Measurements from ENCODE around the gene ALKBH6. TPM values are rescaled to one million over a fixed set of nuclear protein-coding genes. Genes with fewer than 3 reads are reported as not detected.

ALKBH6 gene
- total RNA-seq, 1 donor from 2014 or later: 4.7 TPM

DNA sequence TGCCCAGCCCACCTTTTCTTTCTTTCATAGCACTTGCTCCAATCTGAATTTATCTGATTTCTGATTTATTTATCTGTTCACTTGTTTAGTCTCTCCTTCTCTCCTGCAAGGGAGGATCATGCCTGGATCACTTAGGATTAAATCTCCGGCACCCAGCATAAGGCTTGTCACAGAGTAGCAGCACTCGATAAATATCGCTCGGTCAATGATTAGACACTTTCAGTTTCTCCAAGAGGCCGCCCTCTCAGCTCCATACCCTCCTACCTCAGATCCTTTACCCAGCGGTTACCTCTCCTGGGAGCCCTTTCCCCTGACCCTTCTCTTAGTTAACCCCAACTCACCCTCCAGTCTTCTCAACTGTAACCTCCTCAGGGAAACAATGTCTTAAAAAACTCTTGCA, 17.3 kb upstream of the ALKBH6 start:
- Histone ChIP-seq H3K4me3 (ENCODE audit: low read length in 3 of 3) (no peak overlapping the region), H3K27me3 (ENCODE audit: control insufficient read depth in 3 of 3, insufficient read depth in 3 of 3, low read length in 3 of 3) (peaks cover 3 to 10% (median 4%) of the 10 kb centered on the region in 3 donors), H3K4me1 (ENCODE audit: control insufficient read depth in 3 of 3, insufficient read depth in 3 of 3, low read length in 3 of 3) (peaks cover 0 to 5% (median 4%) of the 10 kb centered on the region in 3 donors), H3K36me3 (ENCODE audit: control insufficient read depth in 3 of 3, insufficient read depth in 3 of 3, low read length in 3 of 3) (peaks cover 7 to 10% (median 8%) of the 10 kb centered on the region in 3 donors), H3K27ac (ENCODE audit: low read depth, low read length) (no peak overlapping the region), H3K9ac (ENCODE audit: low read depth in 1 of 3, low read length in 3 of 3) (no peak overlapping the region), H3K9me3 (ENCODE audit: control insufficient read depth in 3 of 3, low read length in 3 of 3) (no peaks in the 10 kb centered on the region)

- Histone ChIP-seq H3K9me3 (ENCODE audit: control insufficient read depth in 3 of 3, low read length in 3 of 3) (no peaks in the 10 kb centered on the region), H3K4me3 (ENCODE audit: low read length in 3 of 3) (no peak overlapping the region), H3K36me3 (ENCODE audit: control insufficient read depth in 3 of 3, insufficient read depth in 3 of 3, low read length in 3 of 3) (peaks cover 4 to 9% (median 7%) of the 10 kb centered on the region in 3 donors), H3K9ac (ENCODE audit: low read depth in 1 of 3, low read length in 3 of 3) (no peak overlapping the region), H3K27me3 (ENCODE audit: control insufficient read depth in 3 of 3, insufficient read depth in 3 of 3, low read length in 3 of 3) (peaks cover 3 to 10% (median 4%) of the 10 kb centered on the region in 3 donors), H3K4me1 (ENCODE audit: control insufficient read depth in 3 of 3, insufficient read depth in 3 of 3, low read length in 3 of 3) (peaks cover 0 to 5% (median 4%) of the 10 kb centered on the region in 3 donors), H3K27ac (ENCODE audit: low read depth, low read length) (no peak overlapping the region)
These were observed 16.5 kb upstream of the ALKBH6 start for GRCh38 chr19:36030264-36031148.

GRCh38 chr19:36028313-36029041, 14.5 kb upstream of the ALKBH6 start:
- no peak overlapping the region for H3K27ac ChIP-seq (ENCODE audit: low read depth, low read length)
- peaks cover 0 to 6% (median 6%) of the 10 kb centered on the region in 3 donors for H3K36me3 ChIP-seq (ENCODE audit: control insufficient read depth in 3 of 3, insufficient read depth in 3 of 3, low read length in 3 of 3)
- H3K4me3 ChIP-seq (ENCODE audit: low read length in 3 of 3): no peak overlapping the region
- peaks cover 0 to 6% (median 3%) of the 10 kb centered on the region in 3 donors for H3K27me3 ChIP-seq (ENCODE audit: control insufficient read depth in 3 of 3, insufficient read depth in 3 of 3, low read length in 3 of 3)
- no peaks in the 10 kb centered on the region for H3K9me3 ChIP-seq (ENCODE audit: control insufficient read depth in 3 of 3, low read length in 3 of 3)
- peaks cover 0 to 5% (median 4%) of the 10 kb centered on the region in 3 donors for H3K4me1 ChIP-seq (ENCODE audit: control insufficient read depth in 3 of 3, insufficient read depth in 3 of 3, low read length in 3 of 3)
- no peak overlapping the region for H3K9ac ChIP-seq (ENCODE audit: low read depth in 1 of 3, low read length in 3 of 3)

DNA sequence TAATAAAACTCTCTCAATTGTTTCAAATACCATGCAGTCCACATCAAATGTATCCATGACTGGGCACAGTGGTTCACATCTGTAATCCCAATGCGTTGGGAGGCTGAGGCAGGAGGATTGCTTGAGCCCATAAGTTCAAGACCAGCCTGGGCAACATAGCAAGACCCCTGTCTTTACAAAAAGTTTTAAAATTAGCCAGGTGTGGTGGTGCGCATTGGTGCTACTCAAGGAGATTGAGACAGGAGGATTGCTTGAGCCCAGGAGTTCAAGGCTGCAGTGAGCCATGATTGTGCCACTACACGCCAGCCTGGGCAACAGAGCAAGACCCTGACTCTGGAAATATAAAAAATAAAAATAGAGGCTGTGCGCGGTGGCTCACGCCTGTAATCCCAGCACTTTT, 13.7 kb upstream of the ALKBH6 start:
- H3K27me3 ChIP-seq (ENCODE audit: control insufficient read depth in 3 of 3, insufficient read depth in 3 of 3, low read length in 3 of 3): peaks cover 0 to under 1% (median 0%) of the 10 kb centered on the region in 3 donors
- peaks cover 2 to 6% (median 6%) of the 10 kb centered on the region in 3 donors for H3K36me3 ChIP-seq (ENCODE audit: control insufficient read depth in 3 of 3, insufficient read depth in 3 of 3, low read length in 3 of 3)
- H3K4me1 ChIP-seq (ENCODE audit: control insufficient read depth in 3 of 3, insufficient read depth in 3 of 3, low read length in 3 of 3): no peaks in the 10 kb centered on the region
- no peak overlapping the region for H3K9ac ChIP-seq (ENCODE audit: low read depth in 1 of 3, low read length in 3 of 3)
- H3K9me3 ChIP-seq (ENCODE audit: control insufficient read depth in 3 of 3, low read length in 3 of 3): no peaks in the 10 kb centered on the region
- no peak overlapping the region for H3K4me3 ChIP-seq (ENCODE audit: low read length in 3 of 3)
- no peak overlapping the region for H3K27ac ChIP-seq (ENCODE audit: low read depth, low read length)

- H3K27ac ChIP-seq (ENCODE audit: low read depth, low read length): no peak overlapping the region
- peaks cover 6 to 9% (median 6%) of the 10 kb centered on the region in 3 donors for H3K36me3 ChIP-seq (ENCODE audit: control insufficient read depth in 3 of 3, insufficient read depth in 3 of 3, low read length in 3 of 3)
- H3K27me3 ChIP-seq (ENCODE audit: control insufficient read depth in 3 of 3, insufficient read depth in 3 of 3, low read length in 3 of 3): no peaks in the 10 kb centered on the region
- H3K9ac ChIP-seq (ENCODE audit: low read depth in 1 of 3, low read length in 3 of 3): no peak overlapping the region
- H3K9me3 ChIP-seq (ENCODE audit: control insufficient read depth in 3 of 3, low read length in 3 of 3): no peaks in the 10 kb centered on the region
- no peaks in the 10 kb centered on the region for H3K4me1 ChIP-seq (ENCODE audit: control insufficient read depth in 3 of 3, insufficient read depth in 3 of 3, low read length in 3 of 3)
- no peak overlapping the region for H3K4me3 ChIP-seq (ENCODE audit: low read length in 3 of 3)
These were observed 12.3 kb upstream of the ALKBH6 start for GRCh38 chr19:36026091-36026876.

DNA sequence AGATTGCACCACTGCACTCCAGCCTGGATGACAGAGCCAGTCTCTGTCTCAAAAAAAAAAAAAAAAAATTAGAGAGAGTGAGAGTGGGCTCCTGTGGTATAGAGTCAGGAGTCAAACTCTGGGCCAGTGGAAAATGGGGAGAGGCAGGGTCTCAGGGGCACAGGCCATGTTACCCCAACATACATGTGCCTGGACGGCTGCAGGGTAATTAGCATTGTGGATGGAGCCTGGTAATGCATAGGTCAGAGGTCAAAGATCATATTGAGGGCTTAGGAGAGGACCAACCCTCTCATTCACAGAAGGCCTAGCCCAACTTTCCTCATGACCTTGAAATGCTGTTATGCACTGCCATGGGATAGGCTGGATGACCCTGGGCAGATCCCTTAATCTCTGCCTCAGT, 11.5 kb upstream of the ALKBH6 start:
- no peaks in the 10 kb centered on the region for H3K4me1 ChIP-seq (ENCODE audit: control insufficient read depth in 3 of 3, insufficient read depth in 3 of 3, low read length in 3 of 3)
- no peak overlapping the region for H3K4me3 ChIP-seq (ENCODE audit: low read length in 3 of 3)
- H3K36me3 ChIP-seq (ENCODE audit: control insufficient read depth in 3 of 3, insufficient read depth in 3 of 3, low read length in 3 of 3): peaks cover 6 to 9% (median 9%) of the 10 kb centered on the region in 3 donors
- no peak overlapping the region for H3K9ac ChIP-seq (ENCODE audit: low read depth in 1 of 3, low read length in 3 of 3)
- no peak overlapping the region for H3K27ac ChIP-seq (ENCODE audit: low read depth, low read length)
- no peaks in the 10 kb centered on the region for H3K9me3 ChIP-seq (ENCODE audit: control insufficient read depth in 3 of 3, low read length in 3 of 3)
- H3K27me3 ChIP-seq (ENCODE audit: control insufficient read depth in 3 of 3, insufficient read depth in 3 of 3, low read length in 3 of 3): no peaks in the 10 kb centered on the region

DNA sequence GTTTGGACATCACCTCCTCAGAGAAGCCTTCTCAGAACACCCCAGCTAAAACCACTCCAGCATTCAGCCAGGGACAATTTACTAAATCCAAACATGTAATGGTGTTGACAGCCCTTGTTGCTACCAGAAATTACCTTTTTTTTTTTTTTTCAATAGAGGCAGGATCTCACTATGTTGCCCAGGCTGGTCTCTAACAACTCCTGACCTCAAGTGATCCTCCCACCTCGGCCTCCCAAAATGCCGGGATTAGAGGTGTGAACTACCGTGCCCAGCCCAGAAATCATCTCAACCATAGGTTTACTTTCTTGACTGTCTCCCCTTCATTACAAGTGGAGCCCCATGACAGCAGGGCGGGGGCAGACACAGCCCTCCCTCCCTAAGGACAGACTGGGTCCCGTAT, 9.4 kb upstream of the ALKBH6 start:
- H3K9ac ChIP-seq (ENCODE audit: low read depth in 1 of 3, low read length in 3 of 3): no peak overlapping the region
- H3K4me1 ChIP-seq (ENCODE audit: control insufficient read depth in 3 of 3, insufficient read depth in 3 of 3, low read length in 3 of 3): no peaks in the 10 kb centered on the region
- no peaks in the 10 kb centered on the region for H3K27me3 ChIP-seq (ENCODE audit: control insufficient read depth in 3 of 3, insufficient read depth in 3 of 3, low read length in 3 of 3)
- no peak overlapping the region for H3K27ac ChIP-seq (ENCODE audit: low read depth, low read length)
- H3K9me3 ChIP-seq (ENCODE audit: control insufficient read depth in 3 of 3, low read length in 3 of 3): no peaks in the 10 kb centered on the region
- peaks cover 6 to 11% (median 9%) of the 10 kb centered on the region in 3 donors for H3K36me3 ChIP-seq (ENCODE audit: control insufficient read depth in 3 of 3, insufficient read depth in 3 of 3, low read length in 3 of 3)
- H3K4me3 ChIP-seq (ENCODE audit: low read length in 3 of 3): no peak overlapping the region

DNA sequence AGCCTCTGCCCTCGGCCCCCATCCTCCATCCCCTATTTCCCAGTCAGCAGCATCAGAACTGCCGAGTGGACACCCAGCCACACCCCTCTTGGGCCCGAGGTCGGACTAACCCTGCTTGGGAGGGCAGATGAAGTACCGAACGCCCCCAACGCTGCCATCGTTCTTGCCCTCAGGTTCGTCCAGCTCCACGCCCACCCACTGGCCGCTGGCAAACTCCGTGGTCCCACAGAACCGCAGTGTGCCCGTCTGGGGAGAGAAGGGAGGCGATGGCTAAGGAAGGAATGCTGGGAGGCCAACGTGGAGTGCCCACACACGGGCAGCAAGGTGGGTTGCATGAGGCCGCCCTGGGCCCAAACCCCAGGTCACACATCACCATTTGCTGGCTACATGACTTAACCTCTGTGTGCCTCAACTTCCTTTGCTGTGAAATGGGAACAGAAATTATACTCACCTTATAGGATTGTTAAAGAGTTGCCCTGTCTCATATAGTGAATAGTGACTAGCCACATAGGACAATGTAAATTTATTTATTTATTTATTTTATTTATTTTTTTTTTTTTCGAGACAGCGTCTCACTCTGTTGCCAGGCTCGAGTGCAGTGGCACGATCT, 5.2 kb upstream of the ALKBH6 start:
- Histone ChIP-seq H3K9ac (ENCODE audit: low read depth in 1 of 3, low read length in 3 of 3) (no peak overlapping the region), H3K27ac (ENCODE audit: low read depth, low read length) (no peak overlapping the region), H3K36me3 (ENCODE audit: control insufficient read depth in 3 of 3, insufficient read depth in 3 of 3, low read length in 3 of 3) (peaks cover 4 to 14% (median 7%) of the 10 kb centered on the region in 3 donors), H3K4me3 (ENCODE audit: low read length in 3 of 3) (no peak overlapping the region), H3K9me3 (ENCODE audit: control insufficient read depth in 3 of 3, low read length in 3 of 3) (no peaks in the 10 kb centered on the region), H3K27me3 (ENCODE audit: control insufficient read depth in 3 of 3, insufficient read depth in 3 of 3, low read length in 3 of 3) (no peaks in the 10 kb centered on the region), H3K4me1 (ENCODE audit: control insufficient read depth in 3 of 3, insufficient read depth in 3 of 3, low read length in 3 of 3) (peaks cover 6 to 7% (median 6%) of the 10 kb centered on the region in 3 donors)

DNA sequence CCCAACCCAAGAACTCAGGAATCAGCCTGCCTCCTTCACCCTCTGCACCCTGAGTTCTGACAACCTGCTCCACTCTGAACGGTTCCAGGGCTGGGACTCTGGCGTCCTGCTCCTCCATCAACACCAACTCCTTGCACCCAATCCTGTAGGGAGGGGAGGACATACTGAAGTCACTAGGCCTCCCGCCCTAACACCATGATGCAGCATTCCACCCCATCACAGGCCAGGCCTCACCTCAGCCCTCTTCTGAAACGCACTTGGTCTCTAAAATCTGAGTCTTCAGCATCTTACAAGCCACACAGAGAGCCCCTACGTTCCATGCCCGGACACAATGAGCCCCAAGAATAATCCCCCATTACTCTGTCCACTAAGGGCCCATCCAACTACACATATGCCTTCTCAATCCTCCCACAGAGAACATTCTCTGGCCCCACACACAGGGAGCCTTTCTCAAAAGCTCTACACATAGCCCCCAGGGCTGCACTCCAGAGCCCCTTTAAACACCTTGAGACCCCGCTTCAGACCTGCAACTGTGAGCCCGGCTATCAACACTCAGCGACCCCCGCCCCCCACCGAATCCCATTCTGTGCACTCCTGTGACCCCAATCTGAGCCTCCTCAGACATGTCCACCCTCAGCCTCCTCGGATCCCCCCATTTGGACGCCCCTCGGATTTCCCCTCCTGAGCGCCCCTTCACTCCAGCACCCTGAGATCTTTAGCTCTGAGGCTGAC, 567 bp downstream of the ALKBH6 start:
- H3K36me3 ChIP-seq (ENCODE audit: control insufficient read depth in 3 of 3, insufficient read depth in 3 of 3, low read length in 3 of 3): peaks cover 0 to 5% (median 0%) of the 10 kb centered on the region in 3 donors
- H3K4me1 ChIP-seq (ENCODE audit: control insufficient read depth in 3 of 3, insufficient read depth in 3 of 3, low read length in 3 of 3): peaks cover 25 to 29% (median 25%) of the 10 kb centered on the region in 3 donors
- peaks cover 0 to 11% (median 10%) of the 10 kb centered on the region in 3 donors for H3K27me3 ChIP-seq (ENCODE audit: control insufficient read depth in 3 of 3, insufficient read depth in 3 of 3, low read length in 3 of 3)
- H3K9me3 ChIP-seq (ENCODE audit: control insufficient read depth in 3 of 3, low read length in 3 of 3): no peaks in the 10 kb centered on the region
- H3K4me3 ChIP-seq (ENCODE audit: low read length in 3 of 3): peak overlapping the region; percentile 87 to 96 (median 90)
- peak overlapping the region; percentile 86 to 95 (median 90) for H3K9ac ChIP-seq (ENCODE audit: low read depth in 1 of 3, low read length in 3 of 3)
- peak overlapping the region; percentile 71 for H3K27ac ChIP-seq (ENCODE audit: low read depth, low read length)

Measured in skeletal muscle tissue (tissue), 4 donors.